HG03175 (cell line): Measurements from ENCODE around the gene IL17REL.

Experiments used
- ATAC-seq: cut with Tn5 transposase; IDR thresholded peaks from one replicate; pipeline ENCODE4 v1.9.1; 2021; ENCODE audit warnings: mild to moderate bottlenecking, moderate library complexity; ENCODE audit not compliant: unreplicated experiment

The IL17REL gene

DNA sequence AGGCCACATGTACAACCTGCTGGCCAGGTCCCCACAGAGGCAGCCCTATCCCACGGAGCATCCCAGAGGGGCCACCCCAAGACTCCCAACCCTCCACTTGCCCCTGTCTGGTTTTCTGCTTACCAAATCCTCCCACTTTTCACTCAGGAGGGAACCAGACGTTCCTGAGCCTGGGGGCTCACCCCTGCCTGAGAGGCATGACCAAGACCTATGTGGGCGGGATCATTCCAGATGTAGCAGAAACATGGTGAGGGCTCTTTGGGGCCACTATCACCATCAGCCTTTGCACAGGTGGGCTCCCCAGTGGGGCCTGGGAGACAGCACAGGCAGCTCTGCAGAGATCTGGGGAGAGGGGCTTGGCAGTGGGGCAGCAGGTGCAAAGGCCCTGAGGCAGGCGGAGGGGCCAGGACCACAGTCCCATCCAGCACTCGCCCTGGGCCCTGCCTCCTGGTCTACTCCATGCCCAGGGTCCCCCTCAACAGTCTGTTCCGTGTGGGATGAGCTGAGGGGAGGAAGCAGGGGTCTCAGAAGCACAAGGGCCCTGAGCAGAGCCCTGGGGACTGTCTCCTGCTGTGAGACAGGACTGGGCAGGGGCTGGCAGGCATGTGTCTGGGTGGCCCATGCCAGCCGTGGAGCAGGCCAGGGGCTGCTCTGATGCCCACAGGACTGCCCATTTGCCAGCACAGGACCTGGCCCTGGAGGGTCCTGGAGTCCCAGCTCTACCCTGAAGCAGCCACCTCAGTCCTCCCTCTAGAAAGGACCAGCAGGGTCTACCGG is 42.6 kb downstream of the IL17REL start:
- ATAC-seq: no peak

DNA sequence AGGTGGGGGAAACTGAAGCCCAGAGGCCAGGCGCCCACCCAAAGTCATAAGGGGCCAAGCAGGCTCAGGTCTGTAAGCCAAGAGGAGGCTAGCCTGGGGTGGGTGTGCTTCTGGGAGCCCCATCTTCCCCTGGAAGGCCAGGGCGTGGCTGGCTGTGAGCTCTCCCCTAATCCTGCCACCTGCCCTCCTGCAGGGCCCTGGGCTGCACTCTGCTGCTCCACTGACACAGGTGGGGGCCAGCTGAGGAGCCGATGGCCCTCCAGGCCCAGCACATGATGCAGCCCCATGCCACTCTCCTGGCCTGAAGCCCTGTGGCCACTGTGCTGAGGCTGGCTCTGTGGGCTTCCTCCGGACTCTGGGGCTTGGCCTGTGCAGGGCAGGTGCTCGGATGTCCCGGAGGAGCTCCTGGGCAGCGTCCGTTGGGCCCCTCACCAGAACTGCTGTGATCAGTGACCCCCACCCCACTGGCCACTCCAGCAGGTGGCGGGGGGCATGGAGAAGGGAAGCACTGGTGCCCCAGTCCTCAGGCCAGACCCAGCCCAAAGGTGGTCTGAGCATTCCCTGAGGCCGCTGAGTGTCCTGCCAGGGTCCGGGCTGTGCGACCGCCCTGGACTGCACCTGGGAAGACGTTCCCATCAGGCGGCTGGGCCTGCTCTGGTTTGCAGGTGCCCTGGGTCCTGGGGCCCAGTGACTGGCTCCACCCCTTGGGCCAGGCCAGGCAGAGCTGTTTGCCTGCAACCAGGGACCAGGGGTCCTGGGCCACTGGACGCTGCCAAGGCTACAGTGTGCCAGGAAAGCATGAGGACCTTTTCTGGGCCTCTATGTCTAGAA is 43.5 kb downstream of the IL17REL start:
- no peak for ATAC-seq

DNA sequence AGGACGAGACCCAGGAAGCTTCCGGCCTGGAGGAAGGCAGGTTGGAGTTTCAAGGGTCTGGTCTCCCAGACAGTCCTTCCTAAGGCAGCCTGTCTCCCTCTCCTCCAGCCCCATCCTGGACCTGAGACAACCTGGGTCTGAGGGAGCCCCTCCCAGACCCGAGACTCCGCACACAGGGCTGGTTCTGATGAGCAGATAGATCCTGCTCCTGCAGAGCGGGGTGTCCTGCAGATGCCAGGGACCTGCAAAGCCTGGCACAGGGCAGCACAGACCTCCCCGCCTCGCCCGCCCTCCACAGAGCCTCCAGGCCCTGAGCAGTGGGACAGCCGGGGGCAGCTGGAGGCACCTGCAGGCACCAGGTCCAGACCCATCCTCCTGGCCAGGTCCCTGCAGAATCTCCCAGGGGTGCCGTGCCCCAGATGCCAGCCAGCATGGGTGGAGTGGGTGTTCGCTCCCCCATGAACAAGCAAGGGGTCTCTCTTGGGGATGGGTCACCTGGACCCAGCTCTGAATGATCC is 44.2 kb downstream of the IL17REL start:
- no peak for ATAC-seq

DNA sequence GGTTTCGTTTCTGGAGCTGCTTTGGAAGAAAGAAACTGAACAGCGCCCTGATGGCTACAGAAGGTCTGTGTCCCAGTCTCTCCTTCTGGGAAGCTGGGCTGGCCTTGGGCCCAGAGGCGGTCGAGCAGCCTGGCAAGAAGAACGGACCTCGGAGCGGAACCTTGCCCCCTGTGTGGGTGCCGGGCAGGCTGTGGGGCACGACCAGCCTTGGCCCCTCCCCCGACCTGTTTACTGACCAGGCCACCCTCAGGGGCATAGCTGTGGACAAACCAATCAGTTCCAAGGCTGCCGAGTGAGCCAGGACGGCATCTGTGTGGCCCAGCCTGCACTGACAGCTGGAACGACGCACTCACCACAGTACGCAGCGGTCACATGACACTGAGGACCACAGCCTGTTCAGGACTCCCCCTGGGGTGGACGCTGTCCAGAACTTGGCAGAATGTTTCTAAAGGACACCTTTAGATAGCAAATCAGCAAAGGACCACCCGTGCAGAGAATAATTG is 44.8 kb downstream of the IL17REL start:
- no peak for ATAC-seq

DNA sequence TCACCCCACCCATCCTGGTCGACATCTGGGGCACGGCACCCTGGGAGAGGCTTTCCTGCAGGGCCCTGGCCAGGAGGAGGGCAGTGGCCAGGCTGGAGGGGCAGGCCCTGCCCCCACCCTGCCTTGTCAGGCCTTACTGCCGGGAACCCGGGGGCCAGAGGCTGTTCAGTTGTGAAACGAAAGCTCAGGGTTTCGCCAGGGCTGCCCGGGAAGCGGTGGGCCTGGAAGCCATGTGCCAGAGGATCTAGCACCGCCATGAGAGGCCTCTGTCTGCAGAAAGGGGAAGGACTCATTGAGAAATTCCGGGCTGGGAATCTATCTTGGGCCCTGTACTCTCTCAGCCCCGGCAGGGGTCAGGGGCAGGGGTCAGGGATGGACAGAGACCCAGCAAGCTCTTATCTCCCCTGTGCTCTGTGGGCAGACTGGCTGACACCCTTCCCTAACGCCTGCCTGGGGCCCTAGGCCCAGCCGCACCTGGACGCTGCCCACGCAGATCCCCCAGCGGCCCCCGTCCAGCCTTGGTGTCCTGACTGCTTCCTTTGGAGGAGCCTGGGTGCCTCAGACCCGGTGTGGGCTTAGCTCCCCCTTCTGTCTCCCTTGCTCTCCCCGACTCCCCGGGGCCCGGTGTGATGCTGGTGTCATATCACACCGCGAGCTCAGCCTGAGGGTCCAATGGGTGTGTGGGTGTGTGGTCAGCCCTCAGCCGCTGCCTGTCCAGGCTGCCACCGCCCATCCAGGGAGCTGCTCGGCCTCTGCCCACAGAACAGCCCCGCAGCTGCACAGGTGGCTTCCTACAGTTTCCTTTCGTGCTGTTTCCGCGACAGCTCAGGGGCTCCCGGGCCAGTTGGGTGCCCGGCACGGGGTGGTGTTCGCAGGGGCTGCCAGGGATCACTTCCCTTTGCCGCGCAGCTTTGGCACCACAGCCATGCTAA is 45.5 kb downstream of the IL17REL start:
- ATAC-seq: no peak

DNA sequence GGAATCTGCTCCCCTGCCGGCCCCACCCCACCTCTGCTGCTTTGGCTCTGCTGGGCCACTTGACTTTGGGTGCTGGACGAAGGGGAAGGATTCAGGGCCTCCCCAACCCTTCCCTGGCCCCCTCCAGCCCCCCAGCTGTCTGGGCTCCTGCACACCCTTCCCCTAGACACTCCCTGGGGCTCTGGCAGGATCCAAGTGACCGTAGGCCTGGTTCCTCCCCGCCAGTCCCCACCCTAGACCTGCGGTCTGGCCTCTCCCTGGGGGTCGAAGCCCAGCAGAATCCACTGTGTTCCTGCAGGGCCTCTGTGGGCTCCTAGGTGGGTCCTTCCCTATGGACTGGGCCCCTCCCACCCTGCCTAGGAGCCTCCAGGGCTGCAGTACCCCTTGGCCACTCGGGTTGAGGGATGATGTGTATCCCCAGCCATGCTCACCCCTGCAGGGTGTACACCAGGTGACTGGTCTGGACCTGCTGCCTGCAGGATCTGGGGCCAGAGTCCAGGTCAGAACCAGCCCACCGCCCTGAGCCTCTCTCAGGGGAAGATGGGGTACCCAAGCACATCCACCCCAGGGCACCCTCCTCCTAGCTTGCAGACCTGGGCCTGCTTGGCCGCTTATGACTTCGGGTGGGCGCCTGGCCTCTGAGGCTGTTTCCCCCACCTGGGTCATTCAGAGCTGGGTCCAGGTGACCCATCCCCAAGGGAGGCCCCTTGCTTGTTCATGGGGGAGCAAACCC is 46.4 kb downstream of the IL17REL start:
- ATAC-seq: no peak

DNA sequence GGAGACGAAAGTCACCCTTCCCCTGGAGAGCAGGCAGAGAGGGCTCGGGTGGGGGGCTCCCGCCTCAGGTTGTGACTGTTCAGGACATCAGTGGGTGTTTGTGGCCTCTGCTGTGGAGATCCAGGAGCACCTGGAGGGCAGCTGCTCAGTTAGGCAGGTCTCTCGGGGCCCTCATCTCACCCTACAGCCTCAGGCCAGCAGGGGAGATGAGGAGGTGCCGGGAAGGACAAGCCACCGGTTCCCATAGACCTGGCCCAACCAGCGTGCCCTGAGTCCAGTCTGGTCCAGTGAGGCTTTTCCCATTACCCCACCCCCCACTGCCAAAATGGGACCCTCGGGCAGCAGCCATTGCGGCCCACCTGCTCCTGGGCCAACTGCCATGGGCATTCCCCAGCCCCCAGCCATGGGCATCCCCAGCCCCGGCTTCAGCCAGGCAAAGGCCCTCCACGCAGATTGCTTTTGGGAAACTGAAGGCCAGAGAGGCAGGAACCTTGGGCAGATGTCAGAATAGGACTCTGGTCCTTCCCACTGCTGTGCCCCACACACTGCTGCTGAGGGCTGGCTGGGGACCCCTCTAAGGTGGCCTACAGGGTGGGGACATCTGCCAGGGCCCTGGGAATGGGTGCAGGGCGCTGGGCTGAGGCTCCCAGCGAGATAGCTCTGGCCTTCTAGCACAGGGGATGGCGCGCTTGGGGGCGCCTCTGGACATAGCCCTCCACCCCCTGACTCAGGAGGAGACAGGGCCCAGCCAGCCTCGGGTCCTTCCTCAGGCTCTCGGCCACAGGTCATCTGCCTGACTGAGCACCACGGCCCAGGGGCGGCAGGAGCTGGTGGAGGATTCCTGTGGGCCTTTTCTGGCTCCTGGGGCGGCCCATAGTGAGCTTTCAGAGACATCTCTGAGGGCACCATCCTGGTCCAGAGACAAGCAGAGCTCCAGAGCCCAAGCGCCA is 47.2 kb downstream of the IL17REL start:
- ATAC-seq: no peak

DNA sequence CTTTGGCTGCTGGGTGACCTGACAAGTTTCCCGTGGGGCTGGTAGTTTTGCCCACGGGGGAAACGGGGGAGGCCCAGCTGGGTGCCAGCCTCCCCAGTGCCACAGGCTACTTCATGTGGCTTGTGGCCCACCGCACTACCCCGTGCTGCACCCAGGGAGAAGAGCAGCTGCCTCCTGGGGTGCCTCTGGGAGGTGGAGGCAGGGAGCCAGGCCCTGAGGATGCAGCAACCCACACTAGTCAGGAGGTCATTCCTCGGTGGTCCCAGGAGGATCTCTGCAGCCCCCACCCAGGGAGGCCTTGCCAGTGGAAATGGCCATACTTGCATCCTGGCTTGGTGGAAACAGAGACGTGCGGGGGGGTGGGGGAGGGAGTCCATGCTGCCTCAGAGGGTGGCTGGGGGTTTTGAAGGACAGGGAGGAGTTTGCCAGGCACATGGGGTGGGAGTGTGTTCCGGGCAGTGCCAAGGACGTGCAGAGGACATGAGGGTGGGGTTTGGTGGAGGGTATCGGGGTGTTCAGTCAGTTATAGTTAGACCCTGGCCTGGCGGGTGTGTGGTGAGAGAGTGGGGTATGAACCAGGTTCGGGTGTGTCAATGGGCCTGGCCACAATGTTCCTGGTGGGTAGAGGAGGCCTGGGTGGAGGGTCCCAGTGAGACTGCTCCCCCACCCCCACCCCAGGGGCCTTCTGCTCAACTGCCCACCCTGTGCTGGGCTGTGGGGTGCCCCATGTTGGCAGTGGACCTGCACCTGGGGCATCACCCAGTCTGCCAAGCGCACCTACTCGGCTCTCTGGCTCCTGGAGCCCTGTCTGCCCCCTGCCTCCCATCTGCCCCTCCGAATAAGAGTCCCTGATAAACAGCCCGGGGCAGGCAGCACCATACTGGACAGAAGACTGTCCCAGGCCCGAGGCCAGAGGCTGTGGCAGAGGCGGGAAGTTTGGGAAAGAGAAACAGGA is 48.2 kb downstream of the IL17REL start:
- no peak for ATAC-seq

DNA sequence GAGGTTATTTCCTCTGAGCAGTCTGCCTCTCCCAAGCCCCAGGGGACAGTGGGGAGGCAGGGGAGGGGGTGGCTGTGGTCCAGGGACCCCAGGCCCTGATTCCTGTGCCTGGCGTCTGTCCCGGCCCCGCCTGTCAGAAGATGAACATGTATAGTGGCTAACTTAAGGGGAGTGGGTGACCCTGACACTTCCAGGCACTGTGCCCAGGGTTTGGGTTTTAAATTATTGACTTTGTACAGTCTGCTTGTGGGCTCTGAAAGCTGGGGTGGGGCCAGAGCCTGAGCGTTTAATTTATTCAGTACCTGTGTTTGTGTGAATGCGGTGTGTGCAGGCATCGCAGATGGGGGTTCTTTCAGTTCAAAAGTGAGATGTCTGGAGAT is 48.9 kb downstream of the IL17REL start:
- ATAC-seq: no peak

DNA sequence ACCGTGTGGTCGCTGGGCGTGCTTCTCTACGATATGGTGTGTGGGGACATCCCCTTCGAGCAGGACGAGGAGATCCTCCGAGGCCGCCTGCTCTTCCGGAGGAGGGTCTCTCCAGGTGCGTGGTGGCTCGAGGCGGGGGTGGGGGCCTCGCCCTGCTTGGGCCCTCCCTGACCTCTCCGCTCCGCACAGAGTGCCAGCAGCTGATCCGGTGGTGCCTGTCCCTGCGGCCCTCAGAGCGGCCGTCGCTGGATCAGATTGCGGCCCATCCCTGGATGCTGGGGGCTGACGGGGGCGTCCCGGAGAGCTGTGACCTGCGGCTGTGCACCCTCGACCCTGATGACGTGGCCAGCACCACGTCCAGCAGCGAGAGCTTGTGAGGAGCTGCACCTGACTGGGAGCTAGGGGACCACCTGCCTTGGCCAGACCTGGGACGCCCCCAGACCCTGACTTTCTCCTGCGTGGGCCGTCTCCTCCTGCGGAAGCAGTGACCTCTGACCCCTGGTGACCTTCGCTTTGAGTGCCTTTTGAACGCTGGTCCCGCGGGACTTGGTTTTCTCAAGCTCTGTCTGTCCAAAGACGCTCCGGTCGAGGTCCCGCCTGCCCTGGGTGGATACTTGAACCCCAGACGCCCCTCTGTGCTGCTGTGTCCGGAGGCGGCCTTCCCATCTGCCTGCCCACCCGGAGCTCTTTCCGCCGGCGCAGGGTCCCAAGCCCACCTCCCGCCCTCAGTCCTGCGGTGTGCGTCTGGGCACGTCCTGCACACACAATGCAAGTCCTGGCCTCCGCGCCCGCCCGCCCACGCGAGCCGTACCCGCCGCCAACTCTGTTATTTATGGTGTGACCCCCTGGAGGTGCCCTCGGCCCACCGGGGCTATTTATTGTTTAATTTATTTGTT is 49.6 kb downstream of the IL17REL start:
- ATAC-seq: no peak

DNA sequence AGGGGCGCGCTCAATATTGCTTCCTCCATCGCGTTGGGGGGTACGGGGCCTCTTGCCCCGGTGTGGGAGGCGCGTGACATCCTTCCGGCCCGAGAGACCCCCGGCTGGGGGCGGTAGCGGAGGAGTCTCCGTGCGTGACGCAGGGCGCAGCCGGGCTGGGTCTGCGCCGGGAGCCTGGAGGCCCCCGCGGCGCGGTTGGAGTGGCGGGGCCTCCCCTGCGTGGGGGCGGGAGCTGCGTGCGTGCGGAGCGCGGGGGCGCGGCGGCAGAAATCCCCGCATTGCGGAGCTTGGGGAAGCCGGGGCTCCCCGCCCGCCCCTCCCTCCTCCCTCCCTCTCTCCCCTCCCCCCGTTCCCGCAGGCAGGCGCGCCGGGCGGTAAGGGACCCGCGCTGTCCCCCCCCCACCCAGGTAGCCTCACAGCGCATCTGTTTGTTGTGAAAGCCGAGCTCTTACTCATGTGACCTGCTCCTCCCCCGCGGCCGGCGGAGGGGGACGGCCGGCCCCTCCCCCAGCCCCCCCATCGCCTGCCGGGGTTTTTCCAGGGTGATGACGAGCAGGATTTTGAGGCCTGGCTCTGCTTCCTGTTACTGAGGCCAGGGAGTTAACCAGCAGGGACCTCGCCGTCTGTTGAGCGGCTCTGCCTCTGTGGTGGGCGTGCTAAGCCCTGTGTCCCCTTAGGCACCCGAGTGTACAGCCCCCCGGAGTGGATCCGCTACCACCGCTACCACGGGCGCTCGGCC is 50.4 kb downstream of the IL17REL start:
- no peak for ATAC-seq

DNA sequence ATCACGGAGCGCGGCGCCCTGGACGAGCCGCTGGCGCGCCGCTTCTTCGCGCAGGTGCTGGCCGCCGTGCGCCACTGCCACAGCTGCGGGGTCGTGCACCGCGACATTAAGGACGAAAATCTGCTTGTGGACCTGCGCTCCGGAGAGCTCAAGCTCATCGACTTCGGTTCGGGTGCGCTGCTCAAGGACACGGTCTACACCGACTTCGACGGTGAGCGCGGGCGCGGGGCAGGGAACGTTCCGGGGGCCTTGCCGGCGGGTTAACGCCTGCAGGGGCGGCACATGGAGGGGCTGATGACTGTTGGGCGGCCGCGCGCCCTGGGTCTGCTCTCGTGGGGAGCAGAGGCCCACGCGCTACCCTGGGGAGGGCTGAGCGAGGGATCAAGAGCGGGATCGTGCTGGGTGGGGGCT is 51.0 kb downstream of the IL17REL start:
- no peak for ATAC-seq

DNA sequence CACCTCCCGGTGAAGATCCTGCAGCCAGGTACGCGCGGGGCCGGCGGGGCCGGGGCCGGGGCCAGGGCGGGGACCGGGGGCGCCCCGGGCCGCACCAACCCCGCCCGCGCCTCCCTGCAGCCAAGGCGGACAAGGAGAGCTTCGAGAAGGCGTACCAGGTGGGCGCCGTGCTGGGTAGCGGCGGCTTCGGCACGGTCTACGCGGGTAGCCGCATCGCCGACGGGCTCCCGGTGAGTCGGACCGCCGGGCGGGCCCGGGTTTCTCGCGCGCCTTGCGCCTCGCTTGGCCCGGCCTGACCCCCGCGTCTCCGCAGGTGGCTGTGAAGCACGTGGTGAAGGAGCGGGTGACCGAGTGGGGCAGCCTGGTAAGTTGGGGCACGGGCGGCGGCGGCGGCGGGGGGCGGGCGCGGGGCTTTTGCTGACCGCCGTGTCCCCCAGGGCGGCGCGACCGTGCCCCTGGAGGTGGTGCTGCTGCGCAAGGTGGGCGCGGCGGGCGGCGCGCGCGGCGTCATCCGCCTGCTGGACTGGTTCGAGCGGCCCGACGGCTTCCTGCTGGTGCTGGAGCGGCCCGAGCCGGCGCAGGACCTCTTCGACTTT is 51.5 kb downstream of the IL17REL start:
- no peak for ATAC-seq

DNA sequence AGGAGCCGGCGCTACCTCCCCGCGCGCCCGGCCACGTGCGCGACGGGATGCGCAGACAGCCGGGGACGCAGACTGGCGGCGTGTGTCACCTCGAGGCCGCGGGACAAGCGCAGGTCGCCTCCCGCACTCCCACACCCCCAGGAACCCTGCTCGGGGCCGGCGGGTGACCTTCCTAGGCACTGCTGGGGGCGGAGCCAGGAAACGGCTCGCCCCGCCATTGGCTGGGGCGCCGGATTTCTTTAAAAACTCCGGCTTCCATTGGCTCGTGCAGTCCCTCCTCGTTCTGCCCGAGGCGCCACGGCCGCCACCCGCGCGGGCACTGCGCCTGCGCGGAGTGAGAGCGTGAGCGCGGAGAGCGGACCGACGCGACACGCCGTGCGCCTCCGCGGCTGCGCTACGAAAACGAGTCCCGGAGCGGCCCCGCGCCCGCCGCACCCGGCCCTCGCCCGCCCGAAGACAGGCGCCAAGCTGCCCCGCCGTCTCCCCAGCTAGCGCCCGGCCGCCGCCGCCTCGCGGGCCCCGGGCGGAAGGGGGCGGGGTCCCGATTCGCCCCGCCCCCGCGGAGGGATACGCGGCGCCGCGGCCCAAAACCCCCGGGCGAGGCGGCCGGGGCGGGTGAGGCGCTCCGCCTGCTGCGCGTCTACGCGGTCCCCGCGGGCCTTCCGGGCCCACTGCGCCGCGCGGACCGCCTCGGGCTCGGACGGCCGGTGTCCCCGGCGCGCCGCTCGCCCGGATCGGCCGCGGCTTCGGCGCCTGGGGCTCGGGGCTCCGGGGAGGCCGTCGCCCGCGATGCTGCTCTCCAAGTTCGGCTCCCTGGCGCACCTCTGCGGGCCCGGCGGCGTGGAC is 52.2 kb downstream of the IL17REL start, which contains the start of gene PIM3:
TSS of gene PIM3 (plus strand) at position 614 of the 846 bp plus-strand sequence. CDS start at position 790, 176 bp downstream.
- ATAC-seq: peak; percentile 70

DNA sequence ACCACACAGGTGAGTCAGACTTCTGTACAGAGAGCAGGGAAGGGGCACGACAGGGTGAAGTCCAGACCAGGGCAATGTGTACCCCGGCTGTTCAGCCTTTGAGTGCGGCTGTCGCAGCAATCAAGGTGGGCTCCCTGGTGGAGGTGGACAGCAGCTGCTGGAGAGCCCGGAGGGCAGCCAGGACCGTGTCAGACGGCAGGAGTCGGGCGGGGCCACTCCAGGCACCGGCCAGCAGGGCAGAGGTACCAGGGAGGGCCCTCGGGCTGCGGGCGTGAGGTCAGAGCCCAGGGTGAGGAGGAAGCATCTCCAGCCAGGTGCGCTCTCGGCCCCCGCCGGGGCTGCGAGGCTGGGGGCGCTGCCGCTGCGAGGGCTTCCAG is 52.8 kb downstream of the IL17REL start:
- peak; percentile 13 for ATAC-seq
